OCI-M2 (cell line): ENCODE measurements around the gene PODXL.

ENCODE experiments used
- DNase-seq: peaks from one replicate; lab custom pipeline; 2025; ENCODE audit not compliant: unreplicated experiment; lab: John Stamatoyannopoulos, UW

The PODXL gene

GRCh38 chr7:131455001-131455400 lies 101.4 kb downstream of the PODXL start:
- no peak for DNase-seq

GRCh38 chr7:131454498-131454897 lies 101.9 kb downstream of the PODXL start:
- no peak for DNase-seq
